Activated CD4-positive, alpha-beta T cell treated with anti-CD3 and anti-CD28 coated beads, Interleukin-2, Interleukin-6, amounts not matched to agents 100 ng/mL and 50 ng/mL, durations not matched to agents 16 hours and 8 hours (primary cell): Measurements from ENCODE around the gene FKBP5.
"Not testable (repeated sequence)": the region's sequence is repeated elsewhere in the genome, so short reads cannot be mapped to it uniquely, and the experiment has no call there.

Experiments used
- DNase-seq: peaks from one replicate; pipeline ENCODE4 v3.0.0-alpha.2; 2020

FKBP5 gene

DNA sequence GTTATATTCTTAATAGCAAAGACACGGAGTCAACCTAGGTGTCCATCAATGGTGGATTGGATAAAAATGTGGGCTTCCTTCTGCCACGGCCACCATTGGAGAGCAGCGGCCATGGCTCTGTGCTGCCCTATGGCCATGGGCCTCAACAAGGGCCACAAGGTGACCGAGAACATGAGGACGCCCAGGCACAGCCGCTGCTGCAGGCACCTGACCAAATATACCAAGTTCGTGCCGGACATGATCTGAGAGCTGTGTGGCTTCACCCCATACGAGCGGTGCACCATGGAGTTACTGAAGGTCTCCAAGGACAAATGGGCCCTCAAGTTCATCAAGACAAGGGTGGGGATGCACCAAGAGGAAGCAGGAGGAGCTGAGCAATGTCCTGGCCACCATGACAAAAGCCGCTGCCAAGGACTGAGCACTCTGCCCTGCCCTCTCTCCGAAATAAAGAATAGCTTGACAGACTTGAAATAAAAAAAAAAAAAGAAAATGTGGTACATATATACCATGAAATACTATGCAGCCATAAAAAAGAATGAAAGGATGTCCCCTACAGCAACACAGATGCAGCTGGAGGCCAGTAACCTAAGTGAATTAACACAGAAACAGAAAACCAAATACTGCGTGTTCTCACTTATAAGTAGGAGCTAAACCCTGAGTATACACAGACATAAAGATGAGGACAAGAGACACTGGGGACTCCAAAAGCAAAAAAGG lies 81.0 kb downstream of the FKBP5 start:
- no peak for DNase-seq

DNA sequence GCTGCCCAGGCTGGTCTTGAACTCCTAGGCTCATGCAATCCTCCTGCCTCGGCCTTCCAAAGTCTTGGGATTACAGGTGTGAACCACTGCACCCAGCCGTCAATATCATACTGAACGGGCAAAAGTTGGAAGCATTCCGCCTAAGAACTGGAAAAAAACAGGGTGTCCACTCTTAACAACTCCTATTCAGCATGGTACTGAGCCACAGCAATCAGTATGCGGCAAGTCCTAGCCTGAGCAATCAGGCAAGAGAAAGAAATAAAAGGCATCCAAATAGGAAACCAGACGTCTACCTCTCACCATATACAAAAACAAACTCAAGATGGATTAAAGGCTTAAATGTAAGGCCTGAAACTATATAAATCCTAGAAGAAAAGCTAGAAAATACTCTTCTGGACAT lies 83.1 kb downstream of the FKBP5 start:
- DNase-seq = no peak

DNA sequence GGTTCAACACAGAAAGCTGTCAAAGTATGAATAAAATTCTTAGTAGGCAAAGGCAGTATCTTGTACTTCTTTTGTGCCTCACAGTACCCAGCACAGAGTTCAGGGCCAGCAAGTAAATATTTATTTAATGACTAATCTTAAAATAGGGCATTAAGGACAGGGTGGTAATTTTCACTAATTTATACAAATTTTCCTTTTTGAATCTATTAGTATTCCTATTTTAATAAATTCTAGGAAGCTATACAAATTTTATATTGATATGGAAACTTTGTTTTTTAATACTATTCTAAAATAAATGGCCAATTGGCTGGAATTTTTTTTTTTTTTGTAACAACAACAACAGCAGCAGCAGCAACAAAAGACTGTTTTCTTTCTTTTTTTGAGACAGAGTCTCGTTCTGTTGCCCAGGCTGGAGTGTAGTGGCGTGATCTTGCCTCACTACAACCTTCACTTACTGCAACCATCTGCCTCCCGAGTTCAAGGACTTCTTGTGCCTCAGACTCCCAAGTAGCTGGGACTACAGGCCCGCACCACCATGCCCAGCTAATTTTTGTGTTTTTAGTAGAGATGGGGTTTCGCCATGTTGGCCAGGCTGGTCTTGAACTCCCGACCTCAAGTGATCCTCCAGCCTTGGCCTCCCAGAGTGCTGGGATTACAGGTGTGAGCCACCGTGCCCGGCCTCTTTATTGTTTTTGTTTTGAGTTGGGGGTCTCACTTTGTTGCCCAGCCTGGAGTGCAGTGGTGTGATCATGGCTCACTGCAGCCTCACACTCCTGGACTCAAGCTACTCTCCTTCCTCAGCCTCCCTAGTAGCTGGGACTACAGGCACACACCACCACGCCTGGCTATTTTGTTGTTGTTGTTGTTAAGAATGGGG lies 85.2 kb downstream of the FKBP5 start:
- DNase-seq = no peak

DNA sequence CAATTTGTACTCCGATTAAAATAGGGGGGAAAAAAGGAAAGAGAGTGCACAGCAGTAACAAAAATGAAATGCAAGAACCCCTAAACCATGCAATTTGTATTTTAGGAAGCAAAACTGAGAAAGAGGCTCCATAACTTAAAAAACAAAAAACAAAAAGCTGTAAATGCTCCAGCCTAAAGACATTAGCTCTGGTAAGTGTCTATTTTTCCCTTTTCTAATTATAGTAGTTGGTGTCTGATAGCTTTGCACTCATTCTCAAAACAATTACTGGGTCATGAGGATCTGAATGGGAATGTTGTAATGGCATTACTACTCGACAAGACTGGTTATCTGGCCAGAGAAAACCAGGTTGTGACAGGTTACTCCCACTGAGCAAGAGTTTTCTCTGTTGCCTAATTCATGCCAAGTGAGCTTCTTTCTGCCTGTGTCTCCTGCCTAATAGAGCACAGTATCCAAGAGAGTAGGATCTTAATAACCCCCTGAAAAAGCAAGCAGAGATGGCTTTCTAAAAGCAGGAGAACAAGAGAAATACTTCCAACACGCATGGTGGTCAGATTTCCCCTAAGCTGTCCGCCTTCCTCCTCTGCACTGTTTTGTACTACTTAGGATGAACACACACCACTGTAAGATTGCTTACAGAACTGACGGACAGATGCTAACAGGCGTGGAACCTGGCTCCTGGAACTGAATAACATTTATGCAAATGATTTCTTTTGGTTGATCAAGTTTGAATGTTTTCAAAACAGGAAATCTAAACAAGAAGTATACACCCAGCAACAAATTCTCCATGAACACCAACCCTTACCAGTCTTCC lies 86.4 kb downstream of the FKBP5 start:
- no peak for DNase-seq

- peak; percentile 54 for DNase-seq
Observed at GRCh38 chr6:35601331-35602132, 87.2 kb downstream of the FKBP5 start.

GRCh38 chr6:35600659-35601125 lies 88.0 kb downstream of the FKBP5 start:
- no peak for DNase-seq

DNA sequence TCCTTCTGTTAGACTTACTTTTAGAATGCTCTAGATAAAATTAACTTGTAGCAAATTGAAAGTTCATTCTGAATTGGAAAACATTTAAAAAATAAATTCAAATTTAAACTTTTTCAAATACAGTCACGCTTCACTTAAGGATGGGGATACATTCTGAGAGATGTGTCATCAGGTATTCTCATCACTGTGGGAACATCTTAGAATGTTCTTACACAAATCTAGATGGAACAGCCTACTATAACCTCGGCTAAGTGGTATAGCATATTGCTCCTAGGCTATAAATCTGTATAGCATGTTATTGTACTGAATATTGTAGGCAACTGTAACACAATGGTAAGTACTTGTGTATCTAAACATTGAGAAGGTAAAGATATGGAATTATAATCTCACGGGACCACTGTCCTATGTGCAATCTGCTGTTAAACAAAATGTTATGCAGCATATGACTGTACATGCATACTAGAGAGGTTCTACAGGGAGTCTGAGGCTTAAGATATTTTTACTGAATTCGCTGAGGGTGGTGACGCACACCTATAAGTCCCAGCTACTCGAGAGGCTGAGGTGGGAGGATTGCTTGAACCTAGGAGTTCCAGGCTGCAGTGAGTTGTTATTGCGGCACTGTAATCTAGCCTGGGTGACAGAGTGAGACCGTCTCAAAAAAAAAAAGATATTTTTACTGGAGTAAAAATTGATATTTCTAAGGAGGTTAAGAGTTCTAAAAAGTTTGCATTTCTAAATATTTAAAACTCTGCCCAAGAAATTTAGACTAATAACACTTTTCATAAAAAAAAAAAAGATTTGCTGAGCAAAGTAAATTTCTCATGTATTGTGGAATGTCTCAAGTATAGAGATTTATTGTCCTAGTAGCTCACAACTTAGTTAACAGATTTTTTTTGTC lies 88.7 kb downstream of the FKBP5 start:
- DNase-seq = no peak

- not testable (repeated sequence) for DNase-seq
Observed at GRCh38 chr6:35598621-35599020, 90.1 kb downstream of the FKBP5 start.

GRCh38 chr6:35596448-35597442 lies 92.0 kb downstream of the FKBP5 start:
- no peak for DNase-seq

- no peak for DNase-seq
Observed at GRCh38 chr6:35594503-35595186, 94.1 kb downstream of the FKBP5 start.

- DNase-seq = no peak
Observed at GRCh38 chr6:35592178-35592577, 96.5 kb downstream of the FKBP5 start.

- no peak for DNase-seq
Observed at GRCh38 chr6:35590622-35591066, 98.1 kb downstream of the FKBP5 start.

DNA sequence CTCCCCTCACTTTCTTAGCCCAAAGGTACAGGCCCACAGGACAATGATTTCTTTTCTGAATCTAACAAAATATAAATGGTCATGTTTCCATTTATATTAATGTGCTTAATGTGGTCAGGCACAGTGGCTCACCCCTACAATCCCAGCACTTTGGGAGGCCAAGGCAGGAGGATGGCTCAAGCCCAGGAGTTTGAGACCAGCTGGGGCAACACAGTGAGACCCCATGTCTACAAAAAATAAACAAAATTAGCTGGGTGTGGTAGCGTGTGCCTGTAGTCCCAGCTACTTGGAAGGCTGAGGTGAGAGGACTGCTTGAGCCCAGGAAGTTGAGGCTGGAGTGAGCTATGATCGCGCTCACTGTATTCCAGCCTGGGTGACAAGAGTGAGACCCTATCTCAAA lies 98.8 kb downstream of the FKBP5 start:
- DNase-seq = no peak

GRCh38 chr6:35589201-35589739 lies 99.4 kb downstream of the FKBP5 start:
- DNase-seq = no peak

DNA sequence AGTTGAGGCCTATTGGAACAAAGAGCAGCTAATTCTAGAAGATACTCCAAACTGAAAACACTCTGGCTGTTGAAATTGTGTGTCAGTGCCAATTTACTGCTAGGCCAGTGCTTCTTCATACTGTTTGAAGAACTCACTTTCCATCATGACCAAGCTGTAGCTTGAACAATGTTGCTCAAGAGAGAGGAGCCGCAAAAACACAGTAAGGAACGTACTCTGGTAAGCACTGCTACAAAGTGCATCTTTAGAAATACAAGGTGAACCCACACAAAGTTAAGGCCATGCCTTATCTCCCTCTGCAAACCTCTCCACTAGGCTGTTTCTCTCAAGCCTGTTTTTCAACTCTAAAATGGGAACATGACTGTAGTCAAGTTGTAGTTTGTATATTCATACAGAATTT lies 101.5 kb downstream of the FKBP5 start:
- DNase-seq = no peak

- DNase-seq = no peak
Observed at GRCh38 chr6:35586542-35586941, 102.2 kb downstream of the FKBP5 start.

GRCh38 chr6:35585658-35586057 lies 103.1 kb downstream of the FKBP5 start:
- no peak for DNase-seq

DNA sequence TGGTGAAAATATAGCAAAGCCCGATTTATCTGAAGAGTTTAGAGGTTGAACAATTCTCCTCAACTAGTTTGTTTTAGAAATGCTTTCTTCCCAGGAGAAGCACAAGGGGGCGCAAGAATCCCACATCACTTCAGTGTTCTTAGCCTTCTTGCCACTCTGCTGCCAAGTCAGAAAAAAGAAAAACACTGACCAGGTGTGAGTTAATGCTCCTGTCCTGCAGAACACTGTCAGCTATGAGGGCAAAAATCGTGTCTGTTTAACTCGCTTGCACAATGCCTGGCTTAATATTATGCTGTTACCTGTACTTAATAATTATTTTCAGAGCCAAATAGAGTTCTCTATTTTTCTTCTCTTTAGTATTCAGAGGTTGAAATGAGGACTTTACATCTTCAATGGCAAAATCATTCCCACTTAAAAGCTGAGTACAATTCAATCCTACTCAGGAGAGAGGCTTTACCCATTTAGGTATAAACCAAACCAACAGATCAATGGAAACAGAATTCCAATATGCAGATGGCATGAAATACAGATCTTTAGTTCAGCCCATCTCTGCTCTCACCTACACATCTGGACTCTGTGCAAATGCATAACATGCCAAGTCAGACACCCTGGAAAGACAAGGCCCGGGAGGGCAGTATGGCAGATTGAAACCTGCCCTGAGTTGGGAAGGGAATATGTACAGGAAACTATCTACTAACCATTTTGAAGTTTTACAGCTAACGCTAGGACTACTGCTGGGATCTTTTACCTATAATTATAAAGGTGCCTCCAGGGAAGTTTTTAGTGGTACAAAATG lies 104.6 kb downstream of the FKBP5 start:
- DNase-seq = peak; percentile 74
